Thyroid gland (tissue), 4 donors: ENCODE results near the gene TMX4. TPM values are rescaled to one million over a fixed set of nuclear protein-coding genes. Genes with fewer than 3 reads are reported as not detected.
A peak's percentile ranks its signal among the peaks of the same experiment; 100 is the strongest.
"Not testable (repeated sequence)": the region's sequence is repeated elsewhere in the genome, so short reads cannot be mapped to it uniquely, and the experiment has no call there.

Source experiments
- DNase-seq, 2 donors: peaks; one replicate each; pipeline ENCODE4 v3.0.0-alpha.2; 2019
- H3K27ac ChIP-seq, 3 donors: fragments of 200-600 bp; sonication (generic); 1 replicate in 2 of 3; 2 replicates in 1 of 3; pipeline ENCODE4 v1.5.1; 2016 to 2019; ENCODE audit warnings: mild to moderate bottlenecking in 1 of 3, moderate library complexity in 1 of 3
- H3K27me3 ChIP-seq: fragments of 200-600 bp; sonication (generic); one replicate; pipeline ENCODE4 v1.5.1; 2019
- H3K36me3 ChIP-seq, 2 donors: fragments of 200-600 bp; sonication (generic); one replicate each; pipeline ENCODE4 v1.5.1; 2016 to 2019
- H3K4me1 ChIP-seq, 2 donors: fragments of 200-600 bp; sonication (generic); one replicate each; pipeline ENCODE4 v1.5.1; 2017 to 2019
- H3K4me3 ChIP-seq, 3 donors: fragments of 200-600 bp; sonication (generic); replicated peaks in 1 of 3; 1 replicate in 2 of 3; 2 replicates in 1 of 3; pipeline ENCODE4 v1.5.1; 2016; ENCODE audit warnings: mild to moderate bottlenecking in 1 of 3
- H3K9me3 ChIP-seq: fragments of 200-600 bp; sonication (generic); one replicate; pipeline ENCODE4 v1.5.1; 2017
- CTCF ChIP-seq, 6 experiments: fragments of 200-600 bp in 3 of 6; fragments of 450-650 bp in 3 of 6; sonication (generic) in 3 of 6; IDR thresholded peaks; one replicate each; pipeline ENCODE4 v1.5.1; 2016 to 2019; ENCODE audit warnings: antibody characterized with exemption in 6 of 6, mild to moderate bottlenecking in 2 of 6, inconsistent platforms in 1 of 6, moderate library complexity in 1 of 6
- POLR2A ChIP-seq, 2 donors: fragments of 450-650 bp; IDR thresholded peaks; one replicate each; pipeline ENCODE4 v1.6.1; 2017; ENCODE audit warnings: antibody characterized with exemption in 2 of 2, mild to moderate bottlenecking in 2 of 2, moderate library complexity in 1 of 2
- WGBS, 2 donors: methylation state at CpG; one replicate each; pipeline ENCODE4 v1.1.5; 2017; 5-methylcytosine and 5-hydroxymethylcytosine counted together
- intact Hi-C: fragments of 100-400 bp; cut with DNase I; formaldehyde crosslinking; loops from one replicate; pipeline ENCODE4 v1.15.1; 2023
- total RNA-seq, 4 donors: library from RNA; depleted of rRNA; stranded (reverse); fragments of >200 nt; gene quantifications; one replicate each; pipeline ENCODE4 v1.2.3, GENCODE V29; 2016

The TMX4 gene
- total RNA-seq, 4 donors from 2014 or later = 49.0 to 63.8 (median 57.9) TPM

GRCh38 chr20:7967199-7967844 lies 52.2 kb downstream of the TMX4 start:
- TF ChIP-seq POLR2A (IDR thresholded peaks at IDR 0.05) (no peak), CTCF (IDR thresholded peaks at IDR 0.05) (no peak)
- no peaks in the 10 kb centered on the region for H3K9me3 ChIP-seq
- intact Hi-C loops = no loop called here
- WGBS, 2 donors = 85 to 88% methylated on average over 4 of the region's 4 CpGs
- H3K27me3 ChIP-seq = no peaks in the 10 kb centered on the region
- H3K27ac ChIP-seq = no peak overlapping the region
- no peaks in the 10 kb centered on the region for H3K36me3 ChIP-seq
- no peak for DNase-seq
- H3K4me3 ChIP-seq = no peak overlapping the region
- H3K4me1 ChIP-seq = no peaks in the 10 kb centered on the region

- H3K36me3 ChIP-seq = no peaks in the 10 kb centered on the region
- H3K9me3 ChIP-seq = no peaks in the 10 kb centered on the region
- TF ChIP-seq POLR2A (IDR thresholded peaks at IDR 0.05) = no peak
- DNase-seq = no peak
- no peak overlapping the region for H3K27ac ChIP-seq
- H3K4me1 ChIP-seq = no peaks in the 10 kb centered on the region
- intact Hi-C loops = no loop called here
- WGBS, 2 donors = 36 to 40% methylated on average over 3 of the region's 3 CpGs
- H3K4me3 ChIP-seq = no peak overlapping the region
- H3K27me3 ChIP-seq = no peaks in the 10 kb centered on the region
Observed at GRCh38 chr20:7966176-7966575, 53.4 kb downstream of the TMX4 start.

GRCh38 chr20:7959484-7959883 lies 60.1 kb downstream of the TMX4 start:
- peak; percentile 45 to 61 for DNase-seq
- no peaks in the 10 kb centered on the region for H3K4me1 ChIP-seq
- WGBS, 2 donors = 17 to 37% methylated on average over 1 of the region's 1 CpG
- TF ChIP-seq CTCF (IDR thresholded peaks at IDR 0.05) = no peak
- TF ChIP-seq POLR2A (IDR thresholded peaks at IDR 0.05) = no peak
- no peaks in the 10 kb centered on the region for H3K36me3 ChIP-seq
- intact Hi-C loops = no loop called here
- no peak overlapping the region for H3K4me3 ChIP-seq
- no peaks in the 10 kb centered on the region for H3K27me3 ChIP-seq
- H3K9me3 ChIP-seq = no peaks in the 10 kb centered on the region
- no peak overlapping the region for H3K27ac ChIP-seq

GRCh38 chr20:7956561-7956960 lies 63.0 kb downstream of the TMX4 start:
- H3K9me3 ChIP-seq, H3K27ac ChIP-seq, H3K4me3 ChIP-seq, H3K27me3 ChIP-seq, intact Hi-C loops, DNase-seq, H3K36me3 ChIP-seq, H3K4me1 ChIP-seq: not testable (repeated sequence)
- 46 to 60% methylated on average over 9 of the region's 9 CpGs for WGBS, 2 donors

GRCh38 chr20:7950387-7950786 lies 69.2 kb downstream of the TMX4 start:
- intact Hi-C loops = no loop called here
- Histone ChIP-seq H3K4me3 (no peak overlapping the region), H3K27ac (no peak overlapping the region), H3K9me3 (no peaks in the 10 kb centered on the region), H3K27me3 (no peaks in the 10 kb centered on the region), H3K36me3 (no peaks in the 10 kb centered on the region), H3K4me1 (no peaks in the 10 kb centered on the region)
- no peak for DNase-seq
- WGBS, 2 donors = 53 to 61% methylated on average over 1 of the region's 1 CpG
- TF ChIP-seq POLR2A (IDR thresholded peaks at IDR 0.05) (no peak), CTCF (IDR thresholded peaks at IDR 0.05) (no peak)

- Histone ChIP-seq H3K27me3 (no peaks in the 10 kb centered on the region), H3K4me1 (no peaks in the 10 kb centered on the region), H3K36me3 (no peaks in the 10 kb centered on the region), H3K27ac (no peak overlapping the region), H3K9me3 (no peaks in the 10 kb centered on the region), H3K4me3 (no peak overlapping the region)
- intact Hi-C loops = no loop called here
- 26 to 36% methylated on average over 2 of the region's 2 CpGs for WGBS, 2 donors
- TF ChIP-seq CTCF (IDR thresholded peaks at IDR 0.05) = no peak
- no peak for TF ChIP-seq POLR2A (IDR thresholded peaks at IDR 0.05)
- DNase-seq = no peak
Observed at GRCh38 chr20:7943891-7944290, 75.7 kb downstream of the TMX4 start.
